ENCODE data around the gene MRTFB. TPM values are rescaled to one million over a fixed set of nuclear protein-coding genes. Genes with fewer than 3 reads are reported as not detected.

Gene MRTFB
- total RNA-seq, 1 donor = 11.6 TPM

DNA sequence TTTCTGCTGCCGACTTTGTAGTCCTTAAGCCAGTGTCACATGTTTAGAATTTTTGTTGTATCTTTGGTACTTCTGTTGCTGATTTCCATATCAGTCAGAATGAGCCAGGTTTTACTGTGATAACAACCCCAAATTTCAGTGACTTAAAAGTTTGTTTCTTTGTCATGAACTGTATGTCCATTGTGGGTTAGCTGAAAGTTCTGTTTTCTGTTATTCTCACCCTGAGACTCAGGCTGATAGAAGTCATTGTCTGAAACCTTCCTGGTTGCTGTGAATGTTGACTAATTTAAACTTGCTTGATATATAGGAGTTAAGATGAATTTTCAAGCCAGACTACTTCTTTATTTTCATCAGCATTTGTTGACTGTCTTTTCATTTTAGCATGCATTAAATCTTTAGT is 68.8 kb downstream of the MRTFB start:
- DNase-seq (ENCODE audit: insufficient read length, low spot score, missing footprints) = no peak
- H3K79me2 ChIP-seq (ENCODE audit: insufficient read depth, low read length) = no peaks in the 10 kb centered on the region
- H3K4me2 ChIP-seq (ENCODE audit: insufficient read depth, low read length) = no peak overlapping the region
- TF ChIP-seq, protein P1, sequence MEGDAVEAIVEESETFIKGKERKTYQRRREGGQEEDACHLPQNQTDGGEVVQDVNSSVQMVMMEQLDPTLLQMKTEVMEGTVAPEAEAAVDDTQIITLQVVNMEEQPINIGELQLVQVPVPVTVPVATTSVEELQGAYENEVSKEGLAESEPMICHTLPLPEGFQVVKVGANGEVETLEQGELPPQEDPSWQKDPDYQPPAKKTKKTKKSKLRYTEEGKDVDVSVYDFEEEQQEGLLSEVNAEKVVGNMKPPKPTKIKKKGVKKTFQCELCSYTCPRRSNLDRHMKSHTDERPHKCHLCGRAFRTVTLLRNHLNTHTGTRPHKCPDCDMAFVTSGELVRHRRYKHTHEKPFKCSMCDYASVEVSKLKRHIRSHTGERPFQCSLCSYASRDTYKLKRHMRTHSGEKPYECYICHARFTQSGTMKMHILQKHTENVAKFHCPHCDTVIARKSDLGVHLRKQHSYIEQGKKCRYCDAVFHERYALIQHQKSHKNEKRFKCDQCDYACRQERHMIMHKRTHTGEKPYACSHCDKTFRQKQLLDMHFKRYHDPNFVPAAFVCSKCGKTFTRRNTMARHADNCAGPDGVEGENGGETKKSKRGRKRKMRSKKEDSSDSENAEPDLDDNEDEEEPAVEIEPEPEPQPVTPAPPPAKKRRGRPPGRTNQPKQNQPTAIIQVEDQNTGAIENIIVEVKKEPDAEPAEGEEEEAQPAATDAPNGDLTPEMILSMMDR (IDR thresholded peaks at IDR 0.05; ENCODE audit: extremely low read depth, low read depth, low read length) = no peak
- H3K9me3 ChIP-seq (ENCODE audit: low read depth, low read length) = no peaks in the 10 kb centered on the region
- no peaks in the 10 kb centered on the region for H3K4me1 ChIP-seq (ENCODE audit: insufficient read depth, low read length)
- no peaks in the 10 kb centered on the region for H3K27me3 ChIP-seq (ENCODE audit: insufficient read depth, low read length)
- no peak overlapping the region for H2AFZ ChIP-seq (ENCODE audit: low read length)
- H3K36me3 ChIP-seq (ENCODE audit: insufficient read depth, low read length) = no peaks in the 10 kb centered on the region
- H3K4me3 ChIP-seq (ENCODE audit: insufficient read depth, low read length) = no peak overlapping the region
- H4K20me1 ChIP-seq (ENCODE audit: insufficient read depth, low read length) = no peaks in the 10 kb centered on the region
- H3K27ac ChIP-seq (ENCODE audit: low read depth, low read length) = no peak overlapping the region

DNA sequence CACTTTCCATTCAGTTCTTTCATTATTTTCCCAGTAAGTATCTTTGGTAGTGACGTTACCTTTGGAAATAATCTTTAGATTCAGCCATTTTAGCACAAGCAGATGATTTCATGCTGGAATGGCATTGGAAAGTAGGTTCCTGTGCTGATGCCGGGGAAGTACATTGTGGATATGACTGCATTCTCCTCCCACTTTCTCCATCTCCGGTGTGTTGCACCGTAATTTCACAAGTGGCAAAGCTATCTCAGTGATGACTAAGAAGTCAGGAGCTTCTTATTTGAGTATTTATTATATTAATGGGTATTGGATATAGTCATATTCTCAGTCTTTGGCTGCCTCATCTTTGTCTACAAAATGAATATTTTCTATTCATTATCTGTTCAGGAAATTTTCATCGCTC is 69.8 kb downstream of the MRTFB start:
- no peak for DNase-seq (ENCODE audit: insufficient read length, low spot score, missing footprints)

DNA sequence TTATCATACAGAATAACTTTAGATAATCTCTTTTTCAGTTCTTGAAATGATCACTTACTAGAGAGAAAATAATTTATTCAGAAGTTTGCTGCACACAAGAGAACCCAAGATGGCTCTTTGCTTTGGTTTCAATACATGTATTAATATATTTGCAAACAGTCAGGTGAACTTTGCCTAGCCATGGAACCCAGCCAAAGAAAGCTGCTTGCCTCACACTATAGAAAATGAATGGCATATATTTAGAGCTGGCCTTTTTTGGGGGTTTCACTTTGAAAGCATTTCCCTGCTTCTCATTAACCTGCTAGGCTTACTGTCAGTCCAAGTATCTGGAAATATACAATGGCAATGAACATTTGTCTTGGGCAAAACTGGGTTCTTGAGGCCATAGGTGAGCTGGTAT is 75.3 kb downstream of the MRTFB start:
- H3K79me2 ChIP-seq (ENCODE audit: insufficient read depth, low read length) = no peaks in the 10 kb centered on the region
- no peak overlapping the region for H3K27ac ChIP-seq (ENCODE audit: low read depth, low read length)
- no peak for DNase-seq (ENCODE audit: insufficient read length, low spot score, missing footprints)
- TF ChIP-seq, protein P1 (IDR thresholded peaks at IDR 0.05; ENCODE audit: extremely low read depth, low read depth, low read length) = no peak
- H3K36me3 ChIP-seq (ENCODE audit: insufficient read depth, low read length) = no peaks in the 10 kb centered on the region
- peaks cover 9% of the 10 kb centered on the region for H3K4me1 ChIP-seq (ENCODE audit: insufficient read depth, low read length)
- no peak overlapping the region for H2AFZ ChIP-seq (ENCODE audit: low read length)
- no peaks in the 10 kb centered on the region for H3K9me3 ChIP-seq (ENCODE audit: low read depth, low read length)
- H3K4me3 ChIP-seq (ENCODE audit: insufficient read depth, low read length) = no peak overlapping the region
- no peak overlapping the region for H3K4me2 ChIP-seq (ENCODE audit: insufficient read depth, low read length)
- no peaks in the 10 kb centered on the region for H3K27me3 ChIP-seq (ENCODE audit: insufficient read depth, low read length)
- no peaks in the 10 kb centered on the region for H4K20me1 ChIP-seq (ENCODE audit: insufficient read depth, low read length)

More for the DNA sequence above, 69.8 kb downstream of the MRTFB start:
- no peaks in the 10 kb centered on the region for H3K79me2 ChIP-seq (ENCODE audit: insufficient read depth, low read length)
- H3K4me1 ChIP-seq (ENCODE audit: insufficient read depth, low read length) = no peaks in the 10 kb centered on the region
- no peaks in the 10 kb centered on the region for H3K9me3 ChIP-seq (ENCODE audit: low read depth, low read length)
- no peak overlapping the region for H2AFZ ChIP-seq (ENCODE audit: low read length)
- H4K20me1 ChIP-seq (ENCODE audit: insufficient read depth, low read length) = no peaks in the 10 kb centered on the region
- no peak overlapping the region for H3K27ac ChIP-seq (ENCODE audit: low read depth, low read length)
- no peak overlapping the region for H3K4me3 ChIP-seq (ENCODE audit: insufficient read depth, low read length)
- no peaks in the 10 kb centered on the region for H3K36me3 ChIP-seq (ENCODE audit: insufficient read depth, low read length)
- TF ChIP-seq, protein P1 (IDR thresholded peaks at IDR 0.05; ENCODE audit: extremely low read depth, low read depth, low read length) = no peak
- no peak overlapping the region for H3K4me2 ChIP-seq (ENCODE audit: insufficient read depth, low read length)
- H3K27me3 ChIP-seq (ENCODE audit: insufficient read depth, low read length) = no peaks in the 10 kb centered on the region

DNA sequence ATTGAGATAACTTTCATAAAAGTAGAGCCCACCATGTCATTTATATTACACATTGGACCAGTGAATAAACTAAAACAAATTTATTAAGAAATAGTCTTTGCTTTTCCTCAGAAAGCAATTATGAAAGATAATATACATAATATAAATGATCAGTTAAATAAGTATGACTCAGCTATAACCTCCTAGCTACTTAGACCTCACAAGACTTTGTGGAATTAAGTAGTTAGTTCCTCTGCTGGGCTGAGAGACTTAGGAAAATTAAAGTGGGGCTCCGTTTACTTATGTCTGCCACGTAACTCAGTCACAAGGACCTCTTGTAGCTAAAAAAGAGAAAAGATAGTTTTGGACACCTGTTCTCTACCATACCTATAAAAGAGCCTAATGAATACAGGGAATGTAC is 76.9 kb downstream of the MRTFB start:
- no peak for DNase-seq (ENCODE audit: insufficient read length, low spot score, missing footprints)
- Histone ChIP-seq H3K79me2 (ENCODE audit: insufficient read depth, low read length) (no peaks in the 10 kb centered on the region), H3K9me3 (ENCODE audit: low read depth, low read length) (no peaks in the 10 kb centered on the region), H3K27ac (ENCODE audit: low read depth, low read length) (no peak overlapping the region), H3K27me3 (ENCODE audit: insufficient read depth, low read length) (no peaks in the 10 kb centered on the region), H4K20me1 (ENCODE audit: insufficient read depth, low read length) (no peaks in the 10 kb centered on the region), H3K4me3 (ENCODE audit: insufficient read depth, low read length) (no peak overlapping the region), H3K36me3 (ENCODE audit: insufficient read depth, low read length) (no peaks in the 10 kb centered on the region), H2AFZ (ENCODE audit: low read length) (no peak overlapping the region), H3K4me1 (ENCODE audit: insufficient read depth, low read length) (peaks cover 15% of the 10 kb centered on the region), H3K4me2 (ENCODE audit: insufficient read depth, low read length) (no peak overlapping the region)
- TF ChIP-seq, protein P1 (IDR thresholded peaks at IDR 0.05; ENCODE audit: extremely low read depth, low read depth, low read length) = no peak

Data from osteoblast (primary cell).